GM19099 (cell line): ENCODE data around the gene LONP2.

ENCODE experiments used
- POLR2A ChIP-seq: IDR thresholded peaks from 3 replicates; pipeline ENCODE4 v1.6.1; 2011; ENCODE audit warnings: low read depth; ENCODE audit not compliant: insufficient read length; ENCODE audit errors: extremely low read depth

Gene LONP2

DNA sequence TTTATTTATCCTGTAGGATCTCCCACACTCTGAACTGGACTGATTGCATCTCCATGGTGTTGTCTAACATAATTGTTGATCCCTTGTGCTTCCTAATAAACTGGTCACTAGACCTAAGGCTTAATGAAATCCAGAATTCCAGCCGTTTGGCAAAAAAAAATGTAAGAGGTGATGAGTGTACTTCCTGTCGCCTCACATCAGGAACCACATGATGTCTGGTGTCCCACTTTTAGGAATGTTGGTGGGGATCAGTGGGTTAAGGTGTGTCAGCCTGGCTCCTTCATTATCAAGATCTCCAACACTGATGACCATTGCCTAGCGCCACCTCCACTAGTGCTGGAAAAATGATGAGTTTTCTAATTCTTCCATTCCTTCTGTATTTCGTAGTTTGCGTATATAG lies 18.6 kb upstream of the LONP2 start:
- TF ChIP-seq POLR2A: no peak

DNA sequence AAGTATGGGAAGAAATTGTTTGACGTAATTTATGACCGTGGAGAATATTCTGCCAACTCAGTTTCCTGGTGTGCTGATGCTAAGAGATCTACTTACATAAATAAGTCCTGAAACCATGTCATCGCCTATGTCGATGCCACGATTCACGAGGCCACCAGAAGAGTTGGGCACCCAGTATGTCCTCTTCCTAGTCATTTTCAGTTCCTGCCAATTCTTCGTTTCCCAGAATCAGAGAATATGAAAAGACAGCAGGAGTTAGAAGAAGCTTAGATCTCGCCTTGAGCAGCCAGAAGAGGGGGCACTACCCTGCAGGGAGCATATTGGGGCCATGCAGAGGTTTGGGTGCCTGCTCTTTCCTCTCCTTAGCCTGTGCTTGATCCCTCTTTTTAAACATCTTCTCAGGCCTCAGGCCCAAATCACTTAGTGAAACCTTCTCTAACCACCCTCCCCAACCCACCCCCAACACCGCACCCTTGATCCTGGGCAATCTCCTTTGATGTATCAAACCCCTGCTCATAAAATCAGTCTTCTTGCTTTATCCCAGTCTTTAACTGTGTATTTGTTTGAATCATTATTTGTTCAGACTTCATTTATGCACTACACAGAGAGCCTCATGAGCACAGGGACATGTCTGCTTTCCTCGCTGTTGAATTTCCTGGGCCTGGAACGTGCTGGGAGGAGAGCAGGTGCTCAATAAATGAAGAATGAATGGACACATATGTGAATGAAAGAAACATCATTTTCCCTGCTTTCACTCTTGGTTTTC lies 12.2 kb upstream of the LONP2 start:
- TF ChIP-seq POLR2A: no peak

DNA sequence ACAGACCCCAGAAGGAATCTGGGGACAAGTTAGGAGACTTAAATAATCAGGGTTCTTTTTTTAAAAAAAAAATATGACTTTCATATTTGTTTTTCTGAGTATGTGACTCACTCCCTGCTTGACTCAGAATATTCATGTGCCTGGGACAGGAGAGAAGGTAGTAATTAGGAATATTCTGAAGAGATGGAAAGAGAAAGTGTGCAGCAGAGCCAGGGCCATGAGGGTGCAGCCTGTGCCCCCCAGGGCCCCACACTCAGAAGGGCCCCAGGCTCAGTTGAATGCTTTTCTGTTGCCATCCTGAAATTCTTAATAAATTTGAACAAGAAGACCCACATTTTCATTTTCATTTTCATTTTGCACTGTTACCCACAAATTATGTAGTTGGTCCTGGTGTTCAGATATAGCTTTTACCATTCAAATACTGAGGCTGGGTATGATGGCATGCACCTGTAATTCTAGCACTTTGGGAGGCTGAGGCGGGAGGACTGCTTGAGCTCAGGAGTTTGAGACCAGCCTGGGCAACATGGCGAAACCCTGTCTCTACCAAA lies 11.5 kb upstream of the LONP2 start:
- no peak for TF ChIP-seq POLR2A

DNA sequence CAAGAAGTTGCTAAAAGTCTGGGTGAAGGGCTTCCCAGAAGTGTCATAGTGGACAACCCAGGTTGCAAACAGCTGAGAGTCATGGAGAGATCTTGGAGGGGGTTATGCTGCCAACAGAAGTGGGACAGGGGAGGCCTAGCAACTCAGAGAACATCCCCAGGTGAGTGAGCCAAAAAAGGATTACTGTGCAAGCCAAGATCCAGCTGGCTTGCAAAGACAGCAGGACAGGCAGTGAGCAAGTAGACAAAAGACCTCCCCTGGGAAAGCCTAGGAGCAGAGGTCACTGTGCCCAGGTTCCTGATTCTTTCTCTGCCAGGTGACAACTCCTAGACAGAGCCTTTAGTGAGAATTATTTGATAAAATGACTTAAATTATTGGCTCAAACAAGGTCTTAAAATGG lies 9.5 kb upstream of the LONP2 start:
- no peak for TF ChIP-seq POLR2A

DNA sequence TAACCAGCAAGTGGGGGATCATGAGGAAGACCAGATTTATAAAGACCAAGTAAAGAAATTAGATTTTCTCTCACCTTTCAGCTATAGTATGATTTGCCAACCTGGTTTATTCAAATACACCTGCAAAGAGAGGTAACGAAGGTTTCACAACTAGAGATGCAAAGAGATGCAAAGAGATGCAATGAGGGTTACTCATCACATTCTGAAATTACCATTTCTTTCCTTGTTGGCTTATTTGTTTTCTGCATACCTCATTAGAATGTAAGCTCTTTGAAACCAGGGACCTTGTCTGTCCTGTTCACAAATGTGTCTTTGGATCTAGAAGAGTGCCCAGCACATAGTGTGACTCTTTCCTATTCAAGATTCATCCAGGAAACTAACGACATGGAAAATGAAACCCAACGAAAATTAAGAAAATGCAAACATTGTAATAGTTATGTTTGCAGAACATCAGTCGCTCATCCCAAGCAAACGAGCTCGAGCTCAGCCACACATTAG lies 9.0 kb upstream of the LONP2 start:
- TF ChIP-seq POLR2A: no peak

DNA sequence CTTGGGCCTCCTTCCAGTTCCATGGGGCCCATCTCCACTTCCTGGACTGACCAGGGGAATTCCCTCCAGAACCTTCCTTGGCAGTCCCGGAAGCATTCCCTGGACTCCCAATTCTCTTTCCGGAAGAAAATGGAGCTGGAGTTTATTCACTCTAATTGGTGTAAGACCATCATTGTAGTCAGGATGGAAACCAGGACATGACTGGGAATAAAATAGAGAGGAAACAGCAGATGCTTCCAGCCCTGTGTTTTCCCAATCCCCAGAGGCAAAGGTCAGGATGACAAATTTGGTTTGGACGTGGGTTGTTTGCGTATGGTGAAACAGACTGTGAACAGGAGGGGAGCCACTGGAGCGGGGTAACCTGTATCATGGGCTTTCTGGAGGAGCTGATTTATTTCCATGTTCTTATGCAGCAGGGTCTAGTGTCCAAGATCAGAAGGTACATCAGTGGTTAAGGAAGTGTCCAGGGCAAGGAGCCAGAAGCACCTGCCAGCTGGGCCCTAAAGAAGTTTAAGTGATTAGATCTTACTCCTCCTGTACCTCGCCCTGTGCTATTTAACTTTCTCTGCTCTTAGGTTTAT lies 8.5 kb upstream of the LONP2 start:
- no peak for TF ChIP-seq POLR2A

DNA sequence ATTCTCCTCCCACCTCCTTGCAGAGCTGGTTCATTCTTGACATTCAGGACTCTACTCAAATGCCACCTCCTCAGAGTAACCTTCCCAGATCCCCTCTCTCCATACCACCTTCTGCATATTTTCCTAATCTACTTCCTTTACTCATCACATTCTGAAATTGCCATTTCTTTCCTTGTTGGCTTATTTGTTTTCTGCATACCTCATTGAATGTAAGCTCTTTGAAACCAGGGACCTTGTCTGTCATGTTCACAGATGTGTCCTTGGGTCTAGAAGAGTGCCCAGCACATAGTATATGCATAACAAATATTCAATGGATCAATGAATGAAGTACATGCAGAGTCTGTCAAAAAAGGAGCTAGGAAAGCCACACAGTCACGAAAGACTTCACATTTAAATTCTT lies 7.8 kb upstream of the LONP2 start:
- TF ChIP-seq POLR2A: no peak

DNA sequence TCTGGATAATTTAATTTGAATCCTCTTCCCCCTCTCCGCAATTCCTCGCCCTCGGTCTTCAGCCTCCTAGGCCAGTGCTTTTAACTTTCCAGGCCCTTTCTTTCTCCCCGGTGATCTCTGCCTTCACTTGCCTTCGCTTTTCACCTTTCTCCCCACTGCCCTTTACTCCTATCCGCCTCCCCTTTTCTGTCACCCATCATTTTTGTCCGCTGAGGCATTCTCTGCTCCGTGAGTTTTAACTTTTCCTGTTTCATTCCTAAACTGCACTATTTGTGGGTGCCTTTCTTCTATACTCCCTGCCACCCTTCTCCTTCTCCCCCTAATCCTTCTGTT lies 729 bp downstream of the LONP2 start:
- TF ChIP-seq POLR2A: no peak

DNA sequence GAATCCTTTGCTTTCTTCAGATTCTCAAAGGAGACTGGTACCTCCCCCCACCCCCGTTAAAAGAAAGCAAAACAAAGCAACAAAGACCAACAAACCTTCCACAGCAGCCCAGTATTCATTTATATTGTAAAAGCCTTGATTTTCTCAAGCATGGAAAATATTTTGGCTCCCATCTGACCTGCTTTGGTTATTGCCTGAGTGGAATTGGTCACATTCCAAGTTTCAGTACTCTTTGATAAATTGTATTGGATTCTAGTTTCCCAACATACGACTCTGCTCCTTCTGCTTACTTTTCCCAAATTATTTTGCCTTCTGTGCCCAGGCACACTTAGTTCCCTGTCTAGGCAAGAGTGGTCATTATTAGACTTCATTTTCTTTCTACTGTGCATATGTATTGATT lies 2.0 kb downstream of the LONP2 start:
- TF ChIP-seq POLR2A: no peak

DNA sequence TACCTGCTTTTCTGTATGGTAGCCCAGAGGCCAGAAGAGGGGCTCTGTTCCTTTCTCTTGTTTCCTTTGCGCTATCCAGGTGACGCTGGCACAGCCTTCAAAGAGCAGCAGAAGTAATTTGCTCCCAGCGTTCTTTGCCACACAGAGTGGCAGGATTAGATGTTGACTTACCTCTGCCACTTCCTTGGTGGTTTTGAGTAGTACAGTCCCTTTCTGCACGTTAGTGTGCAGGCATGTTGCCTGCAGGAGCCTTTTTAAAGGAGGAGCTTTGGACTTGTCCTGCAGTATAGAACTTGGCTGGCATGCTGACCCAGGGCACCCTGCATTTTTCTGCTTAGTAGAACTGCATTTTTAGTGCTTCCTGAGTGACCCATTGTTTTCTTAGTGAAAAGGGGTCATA lies 3.2 kb downstream of the LONP2 start, which contains the start of gene ABCC11:
TSS of gene ABCC11 (minus strand) at position 229 of the 400 bp plus-strand sequence. CDS start 15,618 bp downstream, outside the sequence.
- TF ChIP-seq POLR2A: no peak

DNA sequence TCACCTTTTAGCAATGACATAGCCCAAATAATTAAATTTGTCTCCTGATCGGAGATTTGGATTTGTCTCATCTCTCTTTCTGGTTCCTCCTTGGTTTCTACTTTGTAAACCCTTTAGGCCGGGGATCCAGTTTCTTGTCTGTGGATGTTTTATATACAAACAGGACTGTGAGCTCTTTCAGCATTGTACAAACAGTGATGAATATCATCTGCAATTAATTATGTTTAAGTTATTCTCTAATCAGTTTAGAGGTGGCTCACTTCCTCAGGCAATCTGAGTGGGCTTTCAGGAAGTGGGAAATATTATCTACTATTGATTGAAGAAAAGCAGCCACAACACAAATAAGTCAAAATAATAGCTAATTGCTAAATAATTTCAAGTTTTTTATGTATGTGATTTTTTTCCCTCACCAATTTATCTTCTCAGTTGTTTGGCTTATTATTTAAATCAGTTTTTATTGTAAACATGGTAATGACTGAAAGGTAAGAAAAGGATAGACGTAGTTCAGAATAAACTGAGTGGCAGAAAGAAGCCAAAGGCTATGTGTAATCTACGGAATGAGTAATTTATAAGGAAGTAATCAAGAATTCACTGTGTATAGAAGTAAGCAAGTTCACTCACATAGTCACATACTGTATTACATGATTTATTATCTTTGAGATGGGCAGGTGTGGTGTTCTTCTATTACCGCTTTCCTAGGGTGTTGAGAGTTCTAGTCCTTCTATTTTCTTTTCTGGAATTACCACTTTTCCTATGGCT lies 6.6 kb downstream of the LONP2 start:
- TF ChIP-seq POLR2A: no peak

DNA sequence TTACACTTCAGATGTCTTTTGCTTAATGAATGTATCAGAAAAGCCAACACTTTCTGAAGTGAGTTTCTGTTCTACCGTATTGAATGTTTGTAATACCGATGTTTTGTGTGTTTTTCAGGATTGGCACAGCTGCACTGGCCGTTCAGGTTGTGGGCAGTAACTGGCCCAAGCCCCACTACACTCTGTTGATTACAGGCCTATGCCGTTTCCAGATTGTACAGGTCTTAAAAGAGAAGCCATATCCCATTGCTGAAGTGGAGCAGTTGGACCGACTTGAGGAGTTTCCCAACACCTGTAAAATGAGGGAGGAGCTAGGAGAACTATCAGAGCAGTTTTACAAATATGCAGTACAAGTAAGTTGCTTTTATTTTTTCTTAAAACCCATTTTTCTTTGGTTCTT lies 7.9 kb downstream of the LONP2 start:
- TF ChIP-seq POLR2A: no peak

DNA sequence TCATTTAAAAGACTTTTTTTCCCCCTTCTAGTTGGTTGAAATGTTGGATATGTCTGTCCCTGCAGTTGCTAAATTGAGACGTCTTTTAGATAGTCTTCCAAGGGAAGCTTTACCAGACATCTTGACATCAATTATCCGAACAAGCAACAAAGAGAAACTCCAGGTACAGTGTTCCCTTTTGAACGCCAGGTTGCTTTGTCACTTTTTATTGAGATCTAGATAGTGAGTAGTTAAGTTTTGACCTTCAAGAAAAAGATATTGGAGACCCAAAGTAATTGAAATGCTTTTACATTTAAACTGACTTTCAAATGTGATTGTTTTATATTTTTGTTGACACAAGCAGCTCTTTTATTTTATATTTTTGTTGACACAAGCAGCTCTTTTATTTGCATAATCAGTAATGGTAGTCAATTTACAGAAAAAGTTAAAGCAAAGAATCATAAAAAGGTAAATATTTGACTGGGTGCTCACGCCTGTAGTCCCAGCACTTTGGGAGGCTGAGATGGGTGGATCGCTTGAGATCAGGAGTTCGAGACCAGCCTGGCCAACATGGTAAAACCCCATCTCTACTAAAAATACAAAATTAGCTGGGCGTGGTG lies 12.6 kb downstream of the LONP2 start:
- no peak for TF ChIP-seq POLR2A

DNA sequence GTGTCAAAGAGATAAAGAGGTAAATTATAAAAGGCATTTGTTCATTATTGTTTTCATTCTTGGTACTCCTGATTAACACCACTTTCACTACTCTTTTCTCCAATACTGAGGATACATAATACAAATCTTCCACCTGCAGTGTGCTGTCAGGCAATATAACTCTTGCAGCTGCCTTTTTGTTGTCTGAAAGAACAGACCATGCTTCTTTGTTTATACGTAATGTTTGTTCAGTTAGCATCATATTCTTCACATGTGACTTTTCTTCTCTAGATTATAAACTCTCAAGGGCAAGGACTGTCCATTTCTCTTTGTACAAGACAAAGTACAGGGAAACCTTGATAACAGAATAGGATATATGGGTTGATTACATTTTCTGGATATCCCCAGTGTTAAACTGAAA lies 17.5 kb downstream of the LONP2 start:
- no peak for TF ChIP-seq POLR2A

DNA sequence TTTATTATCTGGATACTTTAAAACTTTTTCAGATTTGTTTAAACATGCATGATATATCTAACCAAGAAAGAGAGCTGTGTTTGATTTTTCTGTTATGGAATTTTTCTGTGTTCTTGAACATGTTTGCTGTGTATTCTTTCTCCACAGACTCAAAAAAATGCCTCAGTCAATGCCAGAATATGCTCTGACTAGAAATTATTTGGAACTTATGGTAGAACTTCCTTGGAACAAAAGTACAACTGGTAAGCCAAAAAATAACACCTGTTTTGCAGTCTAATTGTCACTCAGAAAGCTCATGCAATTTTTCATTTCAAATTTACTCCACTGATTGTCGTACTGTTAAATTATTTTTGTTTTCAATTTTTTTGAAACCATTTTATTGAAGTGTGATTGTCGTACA lies 18.5 kb downstream of the LONP2 start:
- TF ChIP-seq POLR2A: no peak

DNA sequence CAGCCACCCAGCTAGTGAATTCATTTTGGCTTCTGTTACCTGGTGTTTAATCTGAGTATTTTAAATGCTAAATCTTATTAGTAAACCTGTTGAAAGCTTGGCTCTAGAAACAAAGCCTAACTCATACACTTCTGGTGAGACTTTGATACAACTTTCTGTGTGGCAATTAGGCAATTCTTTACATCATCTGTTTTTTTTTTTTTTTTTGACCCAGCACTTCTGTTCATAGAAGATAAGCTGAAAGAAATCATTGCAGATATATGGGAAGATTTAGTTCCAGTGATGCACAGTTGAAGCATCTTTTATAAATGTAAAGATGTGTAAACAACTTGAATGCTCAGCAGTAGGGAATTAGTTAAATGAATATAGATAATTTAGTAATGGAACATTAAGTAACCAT lies 24.9 kb downstream of the LONP2 start:
- TF ChIP-seq POLR2A: no peak

DNA sequence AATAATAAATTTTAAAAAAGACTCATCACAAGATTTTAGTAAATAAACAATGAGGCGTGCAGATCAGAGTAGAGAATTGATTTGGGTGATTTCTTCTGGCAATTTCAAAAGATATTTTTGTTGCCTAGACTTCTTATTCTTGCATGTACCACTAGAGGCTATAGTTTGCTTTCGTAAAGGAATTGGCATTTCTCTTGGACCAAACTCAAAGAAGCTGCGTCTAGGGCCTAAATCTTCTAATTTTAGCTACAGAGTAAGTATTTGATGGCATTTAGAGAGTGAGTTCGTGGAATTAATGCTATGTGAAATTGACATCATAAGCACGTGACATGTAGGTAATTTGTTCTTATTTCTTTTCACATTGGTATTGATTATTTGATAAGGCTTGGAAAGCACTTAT lies 27.6 kb downstream of the LONP2 start:
- TF ChIP-seq POLR2A: no peak
